H4 (cell line): ENCODE measurements around the gene CPNE2. TPM values are rescaled to one million over a fixed set of nuclear protein-coding genes. Genes with fewer than 3 reads are reported as not detected.

ENCODE experiments used
- DNase-seq: peaks from one replicate; pipeline ENCODE4 v3.0.0-alpha.2; 2015; ENCODE audit warnings: low spot score
- total RNA-seq: library from RNA; depleted of rRNA; stranded (reverse); fragments of >200 nt; shearing (Covaris generic); gene quantifications from 2 replicates; pipeline ENCODE4 v1.2.3, GENCODE V29; 2014

The CPNE2 gene
- total RNA-seq, 1 experiment from 2014 or later = 39.2 TPM

DNA sequence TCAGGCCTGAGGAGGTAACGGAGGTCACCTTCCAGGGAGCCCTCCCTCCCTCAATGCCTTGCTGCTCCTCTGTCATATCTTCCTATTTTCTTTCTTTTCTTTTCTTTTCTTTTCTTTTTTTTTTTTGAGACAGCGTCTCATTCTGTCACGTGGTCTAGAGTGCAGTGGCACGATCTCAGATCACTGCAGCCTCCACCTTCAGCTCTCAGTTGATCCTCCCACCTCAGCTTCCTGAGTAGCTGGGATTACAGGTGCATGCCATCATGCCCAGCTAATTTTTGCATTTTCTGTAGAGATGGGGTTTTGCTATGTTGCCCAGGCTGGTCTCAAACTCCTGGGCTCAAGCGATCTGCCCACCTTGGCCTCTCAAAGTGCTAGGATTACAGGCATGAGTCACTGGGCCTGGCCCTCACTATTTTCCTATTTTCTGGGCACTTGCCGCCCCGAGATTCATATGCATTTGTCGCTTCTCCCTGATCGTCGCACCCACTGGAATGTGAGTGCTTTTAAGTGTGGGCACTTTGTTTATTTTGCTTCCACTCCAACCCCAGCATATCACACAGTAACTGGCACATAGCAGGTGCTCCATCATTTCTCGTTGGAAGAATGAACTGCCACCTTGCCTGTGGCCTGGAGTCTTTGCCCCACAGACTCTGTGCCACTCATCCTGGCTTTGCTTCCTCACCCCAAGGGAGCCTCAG lies 31.7 kb downstream of the CPNE2 start:
- no peak for DNase-seq

DNA sequence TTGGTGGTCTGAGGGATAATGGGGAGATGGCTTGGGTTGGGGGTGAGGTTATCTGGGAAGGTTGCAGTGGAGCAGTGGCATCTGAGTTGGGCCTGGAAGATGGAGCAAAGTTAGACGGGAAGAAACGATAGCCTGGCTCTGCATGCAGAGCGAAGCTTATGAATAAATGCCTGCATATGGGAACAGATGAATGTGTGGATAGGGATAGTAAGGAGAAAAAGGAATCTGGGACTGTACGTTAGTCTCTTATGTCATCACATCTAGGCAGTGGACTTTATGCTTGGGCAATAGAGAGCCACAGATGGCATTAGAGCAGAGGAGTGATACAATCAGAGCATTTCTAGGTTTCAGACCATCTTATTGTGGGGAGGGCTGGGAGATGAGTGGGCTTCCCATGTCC lies 33.0 kb downstream of the CPNE2 start:
- DNase-seq = no peak

DNA sequence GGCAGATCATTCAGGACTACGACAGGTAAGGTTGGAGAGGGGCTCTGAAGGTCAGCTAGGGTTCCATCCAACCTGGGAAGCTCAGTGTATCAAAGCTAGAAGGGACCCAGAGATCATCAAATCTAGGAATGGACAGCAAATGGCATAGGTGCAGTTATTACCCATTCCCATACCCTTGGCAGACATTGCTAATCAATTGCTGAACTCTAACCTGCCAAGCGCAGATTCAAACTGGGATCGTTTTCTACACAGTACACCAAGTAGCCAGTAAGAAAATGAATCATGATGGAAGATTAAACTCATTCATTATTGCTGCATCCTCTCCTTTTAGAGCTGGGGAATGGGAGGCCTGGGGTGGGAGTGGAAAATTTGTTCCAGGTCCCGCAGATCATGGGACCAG lies 33.6 kb downstream of the CPNE2 start:
- no peak for DNase-seq

DNA sequence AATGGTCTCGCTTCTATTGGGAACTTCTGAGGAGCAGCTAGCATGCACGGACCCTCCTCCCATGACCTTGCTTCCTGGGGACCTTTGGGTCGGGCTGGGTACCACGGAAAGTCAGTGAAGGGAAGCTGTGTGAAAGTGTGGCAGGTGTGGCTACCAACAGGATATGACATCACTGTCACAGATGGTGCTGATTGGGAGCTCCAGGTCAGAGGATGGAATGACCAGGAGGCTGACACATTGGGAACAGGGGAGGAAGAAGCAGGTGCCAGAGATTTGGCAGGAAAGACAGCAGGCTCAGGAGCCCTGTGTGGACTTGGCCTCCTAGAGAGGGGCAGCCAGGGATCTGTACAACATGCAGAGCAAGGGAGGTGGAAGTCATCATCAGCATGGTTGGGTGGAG lies 34.0 kb downstream of the CPNE2 start:
- DNase-seq = no peak

DNA sequence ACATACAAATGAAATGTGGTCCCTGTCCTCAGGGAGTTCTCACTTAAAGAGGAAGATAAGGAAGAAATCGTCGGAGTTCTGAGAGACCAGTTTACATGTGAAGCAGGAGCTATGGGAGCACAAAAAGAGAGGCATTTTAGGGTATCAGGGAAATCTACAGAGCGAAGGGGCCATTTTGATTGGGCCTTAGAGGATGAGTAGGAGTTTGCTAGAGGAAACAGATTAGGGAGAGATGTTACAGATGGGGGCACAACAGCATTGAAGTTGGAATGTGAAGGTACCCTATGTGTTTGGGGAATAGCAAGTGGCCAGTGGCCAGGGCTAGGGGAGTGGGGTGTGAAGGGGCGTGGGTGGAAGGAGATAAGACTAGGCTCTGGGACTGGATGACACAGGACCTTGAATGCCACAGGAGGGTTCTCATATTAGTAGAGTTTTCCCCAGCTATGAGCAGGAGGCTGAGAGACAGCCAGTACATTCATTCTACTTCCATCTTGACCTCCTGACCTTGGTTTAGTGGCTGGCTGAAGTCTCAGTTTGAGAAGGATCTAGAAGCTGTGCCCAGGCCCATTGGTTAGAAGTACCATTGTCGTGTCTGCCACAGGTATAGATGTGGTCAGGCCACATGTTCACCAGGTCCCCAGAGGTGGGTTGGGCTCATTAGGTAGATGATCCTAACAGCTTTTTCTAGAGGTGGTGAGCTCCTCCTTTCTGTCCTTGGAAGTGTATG lies 34.8 kb downstream of the CPNE2 start:
- no peak for DNase-seq

DNA sequence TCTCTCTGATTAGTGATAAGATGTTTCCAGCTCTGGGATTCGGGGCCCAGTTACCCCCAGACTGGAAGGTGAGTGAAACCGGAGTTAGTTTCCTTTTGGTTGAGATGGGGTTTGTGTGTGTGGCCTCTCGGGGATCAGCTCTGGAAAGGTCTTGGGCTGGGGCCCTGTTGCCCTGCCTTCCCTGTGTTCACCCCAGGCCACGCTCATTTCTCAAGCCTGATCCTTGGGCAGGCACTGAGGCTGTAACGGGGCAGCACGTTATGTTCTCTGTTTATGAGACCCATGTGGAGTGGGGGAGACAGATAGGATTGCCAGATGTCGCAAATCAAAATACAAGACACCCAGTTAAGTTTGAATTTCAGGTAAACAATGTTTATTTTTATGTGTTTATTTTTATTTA lies 35.5 kb downstream of the CPNE2 start:
- DNase-seq = no peak

DNA sequence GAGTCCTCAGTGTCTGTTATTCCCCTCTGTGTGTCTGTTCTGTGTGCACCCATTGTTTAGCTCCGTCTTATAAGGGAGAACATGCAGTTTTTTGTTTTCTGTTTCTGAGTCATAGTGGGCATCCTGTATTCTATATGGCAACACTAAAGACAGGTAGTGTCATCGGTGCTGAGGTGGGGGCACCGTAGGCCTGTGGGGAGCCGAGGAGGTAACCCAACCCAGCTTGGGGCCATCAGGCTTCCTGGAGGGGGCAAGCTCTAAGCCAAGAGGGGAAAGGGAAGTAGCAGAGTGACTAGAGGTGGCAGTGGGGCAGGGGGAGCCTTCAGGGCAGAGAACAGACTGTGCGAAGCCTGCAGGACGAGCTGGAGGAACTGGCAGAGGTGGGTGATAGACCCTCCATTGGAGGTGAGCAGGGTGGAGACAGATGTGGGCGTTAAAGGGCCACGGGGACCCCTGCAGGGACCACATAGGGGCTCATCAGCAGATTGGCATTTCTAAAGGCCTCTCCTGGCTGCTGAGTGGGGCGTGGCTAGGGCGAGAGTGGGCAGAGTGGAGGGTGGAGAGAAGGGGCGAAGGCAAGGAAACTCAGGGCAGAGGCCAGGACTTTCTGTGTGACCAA lies 36.5 kb downstream of the CPNE2 start:
- no peak for DNase-seq

DNA sequence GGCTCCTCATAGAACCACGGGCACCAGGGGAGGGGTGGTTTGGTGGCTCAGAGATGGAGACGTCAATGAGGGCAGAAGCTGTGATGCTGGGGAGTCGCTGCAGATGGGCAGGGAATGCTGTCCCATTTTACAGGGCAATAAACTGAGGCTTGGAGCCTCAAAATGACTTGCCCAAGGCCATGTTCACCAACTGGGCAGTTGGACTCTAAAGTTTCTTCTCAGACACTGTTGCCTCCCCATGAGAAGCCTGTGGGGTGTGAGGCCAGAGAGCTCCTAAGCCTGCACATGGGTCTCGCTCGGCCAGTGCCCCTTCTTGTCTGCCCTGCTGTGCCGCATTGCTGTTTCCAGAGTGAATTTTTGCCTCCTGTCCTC lies 38.6 kb downstream of the CPNE2 start:
- no peak for DNase-seq

DNA sequence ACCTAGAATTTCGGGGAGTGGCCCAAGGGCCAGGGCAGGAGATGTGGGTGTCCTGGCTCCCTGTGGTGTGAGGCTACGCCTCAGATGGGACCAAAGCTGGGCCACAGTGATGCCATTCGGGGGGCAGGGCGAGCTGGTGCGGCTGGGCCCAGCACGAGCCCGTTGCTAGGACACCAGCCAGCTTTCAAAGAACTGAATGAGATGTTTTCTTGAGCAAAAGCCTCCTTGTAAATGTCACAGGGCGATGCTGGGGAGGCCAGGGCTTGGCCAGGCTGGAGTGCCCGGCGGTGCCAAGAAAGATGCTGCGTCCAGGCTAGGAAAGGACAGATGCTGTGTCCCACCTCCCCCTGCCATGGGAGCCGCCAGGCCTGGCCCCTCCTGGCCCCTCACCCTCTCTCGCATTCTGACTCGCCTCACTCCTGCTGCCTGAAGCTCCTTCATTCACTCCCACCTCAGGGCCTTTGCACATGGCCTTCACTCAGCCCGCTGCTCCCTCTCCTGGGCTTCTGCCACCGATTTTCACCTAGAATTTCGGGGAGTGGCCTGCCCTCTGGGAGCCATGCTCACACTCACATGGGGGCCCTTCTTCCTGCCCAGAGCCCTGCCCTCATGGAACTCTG lies 39.1 kb downstream of the CPNE2 start:
- DNase-seq = no peak

DNA sequence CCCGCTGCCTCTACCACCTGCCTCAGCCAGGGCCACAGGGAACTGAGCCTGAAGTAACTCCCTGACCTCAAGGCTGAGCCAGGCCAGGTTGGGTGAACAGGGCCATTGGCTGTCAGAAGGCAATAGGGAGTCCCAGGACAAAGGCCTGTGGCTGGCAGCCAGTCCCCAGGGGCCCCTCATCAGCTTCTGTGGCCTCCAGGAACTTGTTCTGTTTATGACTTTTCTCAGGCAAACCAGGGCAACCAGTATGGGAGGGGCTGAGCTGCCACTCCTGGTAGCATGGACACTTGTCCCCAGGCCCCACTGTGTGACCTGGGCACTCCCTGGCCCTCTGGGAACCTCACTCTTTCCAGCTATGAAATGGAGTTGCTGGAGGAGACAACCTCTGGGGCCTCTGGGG lies 40.1 kb downstream of the CPNE2 start:
- DNase-seq = no peak

DNA sequence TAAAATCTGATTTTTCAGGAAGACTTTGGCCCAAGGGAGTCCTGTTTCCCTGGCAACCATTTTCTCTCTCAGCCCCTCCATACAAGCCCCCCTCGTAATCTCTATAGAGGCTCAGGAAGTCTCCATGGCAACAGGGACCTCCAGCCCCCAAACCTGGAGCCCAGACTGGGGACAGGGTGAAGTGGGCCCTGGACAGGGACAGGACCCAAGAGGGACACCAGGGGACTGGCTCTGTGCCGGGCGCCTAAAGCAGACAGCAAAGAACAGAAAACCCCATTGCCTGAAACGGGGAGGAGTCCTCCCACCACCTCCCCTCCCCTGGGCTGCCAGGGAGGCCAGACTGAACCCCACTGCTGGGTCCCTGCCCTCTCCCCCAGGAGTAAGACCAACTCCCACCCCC lies 40.6 kb downstream of the CPNE2 start:
- no peak for DNase-seq

DNA sequence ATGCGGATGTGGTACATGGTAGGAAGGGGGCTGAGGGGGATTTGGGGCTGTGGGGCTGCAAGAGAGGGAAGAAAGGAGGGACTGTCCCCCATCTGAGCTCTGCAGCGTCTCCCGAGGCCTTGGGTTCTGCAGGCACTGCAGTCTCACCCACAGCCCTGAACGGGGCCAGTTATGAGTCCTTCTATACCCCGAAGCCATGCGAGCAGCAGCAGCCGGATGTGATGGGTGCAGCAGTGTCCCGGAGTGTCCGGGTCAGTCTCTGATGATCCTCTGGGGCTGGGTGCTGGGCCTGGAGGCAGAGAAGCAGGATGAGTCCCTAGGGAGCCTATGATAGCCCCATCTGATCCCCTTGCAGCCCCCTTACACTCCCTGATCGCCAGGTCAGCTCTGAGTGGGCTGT lies 41.5 kb downstream of the CPNE2 start:
- no peak for DNase-seq

DNA sequence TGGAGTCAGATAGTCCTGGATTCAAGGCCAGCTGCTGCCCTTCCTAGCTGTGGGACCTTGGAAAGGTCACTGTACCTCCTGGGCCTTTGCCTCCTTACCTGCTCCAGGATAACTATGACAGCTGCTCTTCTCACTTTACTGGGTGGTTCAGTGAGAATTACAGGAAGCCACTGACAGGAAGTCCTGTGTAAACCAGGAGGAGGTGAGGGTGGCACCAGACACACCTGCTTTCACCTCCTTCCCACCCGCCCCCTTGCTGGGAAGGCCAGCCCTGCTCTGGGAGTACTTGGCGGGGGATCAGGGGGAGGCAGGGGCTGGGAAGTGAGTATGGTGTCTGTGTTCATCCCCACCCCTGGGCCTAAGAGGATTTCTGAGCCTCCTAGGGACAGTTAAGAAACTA lies 42.6 kb downstream of the CPNE2 start:
- no peak for DNase-seq

DNA sequence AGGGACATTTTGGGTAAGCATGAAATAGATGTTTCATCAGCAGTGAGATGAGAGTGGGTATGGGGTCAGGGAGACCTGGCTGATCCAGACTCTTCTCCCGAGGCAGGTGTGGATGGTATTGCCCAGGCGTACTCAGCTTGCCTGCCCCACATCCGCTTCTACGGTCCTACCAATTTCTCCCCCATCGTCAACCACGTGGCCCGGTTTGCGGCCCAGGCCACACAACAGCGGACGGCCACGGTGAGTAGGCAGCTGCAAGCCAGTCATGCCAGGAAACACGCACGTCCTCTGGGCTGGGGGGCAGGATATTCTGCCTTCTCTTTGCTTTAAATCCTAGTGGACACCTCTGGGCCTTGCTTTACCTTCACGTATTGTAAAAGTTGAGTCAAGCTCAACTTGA lies 44.7 kb downstream of the CPNE2 start:
- DNase-seq = no peak

DNA sequence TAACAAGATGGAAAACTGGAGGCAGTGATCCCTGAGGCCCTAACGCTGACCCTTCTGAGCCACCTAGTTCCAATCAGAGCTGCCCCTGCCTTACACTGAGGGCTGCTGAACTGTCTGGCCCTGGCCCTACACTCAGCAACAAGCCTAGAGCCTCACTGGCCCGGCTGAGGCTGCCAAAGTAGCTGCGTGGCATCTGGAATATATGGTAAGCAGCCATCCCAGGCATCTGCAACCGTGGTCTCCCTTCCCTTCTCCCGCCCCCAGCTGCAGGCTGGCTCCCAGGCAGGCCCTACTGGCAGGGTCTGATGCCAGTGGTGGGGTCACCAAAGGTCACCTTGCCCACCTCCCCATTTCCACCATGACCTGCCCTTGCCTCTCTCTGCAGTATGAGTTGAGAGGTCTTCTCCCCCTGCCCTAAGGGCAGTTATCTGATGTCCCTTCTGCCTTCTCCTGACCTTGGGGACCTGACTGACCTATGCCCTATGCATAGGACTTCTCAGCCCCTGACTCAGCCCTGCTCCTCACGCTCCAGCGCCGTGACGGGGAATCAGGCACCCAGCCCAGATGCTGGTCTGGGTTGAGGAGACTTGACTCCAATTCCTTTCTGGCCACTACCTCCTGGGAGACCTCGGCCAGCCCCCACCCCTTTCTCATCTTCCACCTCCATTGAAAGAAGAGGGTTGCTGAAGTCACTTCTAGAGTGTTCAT lies 45.3 kb downstream of the CPNE2 start:
- DNase-seq = no peak

DNA sequence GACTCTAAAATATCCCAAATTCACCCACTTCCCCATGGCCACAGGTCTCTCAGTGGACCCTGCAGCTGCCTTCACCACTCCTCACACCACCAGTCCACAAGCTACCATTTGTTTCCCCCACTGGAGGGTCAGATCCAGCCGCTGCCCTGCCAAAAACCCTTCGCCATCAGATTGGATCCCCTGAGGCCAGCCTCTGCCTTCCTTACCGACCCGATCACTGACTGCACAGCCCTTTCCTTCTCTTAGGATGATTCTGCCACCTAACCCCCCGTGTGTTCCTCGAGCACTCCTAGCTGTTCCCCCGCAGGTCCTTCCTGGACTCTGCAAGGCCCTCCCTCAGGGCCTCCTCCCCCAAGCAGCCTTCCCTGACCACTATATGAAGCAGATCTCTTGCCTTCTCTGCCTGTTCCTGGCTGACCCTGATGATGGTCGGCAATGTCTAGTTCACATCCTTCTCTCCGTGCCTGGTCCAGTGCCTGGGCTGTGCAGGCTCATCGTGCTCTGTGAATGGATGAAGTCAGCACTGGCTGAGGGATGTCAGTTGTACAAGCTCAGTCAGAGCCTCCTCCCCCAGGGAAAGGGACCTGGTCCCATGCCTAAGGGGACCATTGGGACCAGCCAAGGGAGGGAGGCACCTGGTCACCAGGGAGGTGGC lies 46.0 kb downstream of the CPNE2 start:
- DNase-seq = no peak

DNA sequence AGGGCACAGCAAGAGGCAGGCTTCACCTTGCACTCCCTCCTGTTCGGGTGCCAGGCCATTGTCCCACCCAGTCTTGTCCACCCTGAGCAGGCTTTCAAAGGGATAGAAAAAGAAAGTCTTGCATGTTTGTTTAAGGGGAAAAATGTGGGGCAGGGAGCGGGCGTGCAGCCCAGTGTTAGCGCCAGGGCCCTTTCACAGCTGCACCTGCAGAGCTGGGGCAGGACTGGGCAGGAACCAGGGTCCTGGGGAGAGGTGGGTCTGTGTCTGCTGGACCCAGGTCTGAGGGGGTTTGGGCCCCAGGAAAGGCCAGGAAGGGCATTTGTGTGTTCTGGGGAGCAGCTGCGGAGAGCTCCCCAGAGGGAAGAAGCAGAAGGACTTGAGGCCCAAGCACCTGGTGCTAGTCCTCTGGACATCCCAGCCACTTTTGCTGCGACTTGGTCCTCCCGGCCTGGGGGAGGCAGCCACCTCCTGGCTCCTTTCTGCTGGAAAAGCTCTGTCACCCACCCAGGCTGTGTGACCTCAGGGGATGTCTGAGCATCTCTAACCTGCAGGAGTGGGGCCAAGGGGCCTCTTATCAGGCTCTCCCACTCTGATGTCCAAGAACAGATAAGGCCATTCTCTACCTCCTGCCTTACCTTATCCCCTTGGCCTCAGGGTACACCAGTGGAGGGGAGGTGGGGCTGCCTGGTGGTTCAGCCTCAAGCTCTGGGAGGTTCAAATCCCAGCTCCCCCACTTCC lies 48.7 kb downstream of the CPNE2 start:
- DNase-seq = no peak

DNA sequence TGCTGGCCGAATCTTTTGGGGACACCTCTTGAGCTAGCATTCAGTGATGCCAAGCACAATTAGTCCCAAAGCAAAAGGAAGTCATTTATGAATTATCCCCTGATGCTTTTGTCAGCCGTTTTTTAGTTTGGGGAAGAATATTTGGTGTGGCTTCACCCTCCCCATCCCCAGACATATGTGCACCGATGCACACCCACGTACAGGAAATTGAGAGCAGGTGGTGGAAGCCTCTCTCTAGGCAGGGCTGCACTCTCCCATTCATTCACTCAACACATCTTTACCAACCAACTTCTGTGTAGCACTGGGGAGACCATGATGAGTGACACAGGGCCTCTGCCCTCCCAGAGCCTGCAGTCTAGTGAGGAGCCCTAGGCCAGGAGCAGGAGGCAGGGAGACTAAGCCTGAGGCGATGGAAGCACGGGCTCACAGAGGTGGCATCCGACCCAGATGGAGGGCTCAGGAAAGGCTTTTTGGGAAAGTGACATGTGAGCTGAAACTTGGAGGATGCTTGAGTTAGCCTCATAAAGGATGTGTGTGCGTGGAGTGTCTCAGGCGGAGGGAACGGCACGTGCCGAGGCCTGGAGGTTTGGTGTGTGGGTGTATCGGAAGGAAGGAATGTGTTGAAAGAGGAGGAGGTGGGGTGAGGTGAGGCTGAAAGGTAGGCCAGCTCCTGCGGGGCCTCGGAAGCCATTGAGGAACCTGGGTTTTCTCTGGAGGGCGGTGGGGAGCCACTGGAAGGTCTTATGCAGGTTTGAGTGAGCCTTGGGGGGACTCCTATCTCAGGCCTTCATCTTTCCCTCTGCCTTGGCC lies 49.6 kb downstream of the CPNE2 start:
- no peak for DNase-seq

DNA sequence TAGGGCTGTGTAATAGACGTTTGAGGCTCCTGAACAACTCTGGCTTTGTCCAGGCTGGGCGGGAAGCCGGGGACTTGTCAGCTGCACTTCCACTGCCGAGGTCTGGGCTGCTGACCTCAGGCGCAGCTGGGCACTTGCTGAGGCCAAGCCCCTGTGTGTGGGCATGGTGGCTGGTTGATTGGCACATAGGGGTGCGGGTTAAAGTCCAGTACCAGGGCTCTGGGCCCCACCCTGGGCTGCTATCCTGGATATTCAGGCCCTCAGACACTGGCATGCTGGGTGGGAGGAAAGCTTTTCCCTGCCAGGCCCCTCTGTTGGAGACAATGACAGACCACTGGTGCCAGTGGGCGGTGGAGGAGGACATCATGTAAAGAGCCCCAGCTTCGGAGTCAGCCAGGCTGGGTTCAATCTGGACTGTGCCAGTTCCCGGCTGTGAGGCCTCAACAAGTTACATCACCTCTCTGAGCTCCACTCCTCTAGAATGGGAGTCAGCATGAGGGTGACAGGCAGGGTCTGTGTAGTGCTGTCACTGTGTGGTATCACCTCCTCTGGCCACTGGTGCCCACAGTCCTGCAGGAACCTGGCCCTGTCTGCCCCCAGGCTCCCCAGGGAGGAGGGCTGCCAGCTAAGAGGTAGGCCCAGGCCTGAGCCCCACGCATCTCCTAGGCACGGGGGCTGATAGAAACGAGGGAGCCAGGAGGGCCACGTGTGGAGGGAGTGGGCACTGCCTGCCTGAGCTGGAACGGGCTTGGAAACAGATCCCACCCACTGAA lies 51.0 kb downstream of the CPNE2 start:
- DNase-seq = no peak
